Stimulated activated CD4-positive, alpha-beta T cell treated with anti-CD3 and anti-CD28 coated beads, Interleukin-4, amount 100 ng/mL, for 48 hours (primary cell): ENCODE data around the gene RAB4B.
"Not testable (repeated sequence)": the region's sequence is repeated elsewhere in the genome, so short reads cannot be mapped to it uniquely, and the experiment has no call there.

Experiments
- DNase-seq, 2 donors: peaks; one replicate each; pipeline ENCODE4 v3.0.0-alpha.2; 2020; ENCODE audit warnings: low read depth in 2 of 2

Gene RAB4B

DNA sequence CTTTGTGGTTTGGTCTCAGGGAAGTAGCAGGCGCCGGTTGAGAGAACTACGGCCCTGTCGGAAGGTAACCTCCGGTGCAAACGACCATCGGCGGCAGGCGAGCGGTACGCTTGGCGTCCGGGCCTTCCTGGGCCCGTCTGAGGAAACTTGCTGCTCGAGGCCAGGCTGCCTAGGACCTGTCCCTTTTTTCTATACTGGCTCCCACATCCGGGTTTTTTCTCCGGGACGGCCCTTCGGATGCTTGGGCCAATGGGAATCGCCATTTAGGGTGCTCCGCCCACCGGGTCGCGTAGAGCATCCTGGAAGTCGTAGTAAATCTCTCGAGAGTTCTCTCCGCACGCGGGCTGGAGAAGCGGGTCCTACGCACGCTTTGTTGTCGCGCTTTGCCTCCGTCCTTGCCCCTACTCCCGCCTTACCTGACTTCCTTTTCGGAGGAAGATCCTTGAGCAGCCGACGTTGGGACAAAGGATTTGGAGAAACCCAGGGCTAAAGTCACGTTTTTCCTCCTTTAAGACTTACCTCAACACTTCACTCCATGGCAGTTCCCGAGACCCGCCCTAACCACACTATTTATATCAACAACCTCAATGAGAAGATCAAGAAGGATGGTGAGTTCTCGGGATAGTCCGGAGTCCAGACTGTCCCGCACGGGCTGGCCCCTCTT, 27.0 kb upstream of the RAB4B start, which contains the start of gene SNRPA:
TSS of gene SNRPA (plus strand) at position 330 of the 664 bp plus-strand sequence. CDS start at position 536, 206 bp downstream.
- DNase-seq: peak; percentile 90 to 97

DNA sequence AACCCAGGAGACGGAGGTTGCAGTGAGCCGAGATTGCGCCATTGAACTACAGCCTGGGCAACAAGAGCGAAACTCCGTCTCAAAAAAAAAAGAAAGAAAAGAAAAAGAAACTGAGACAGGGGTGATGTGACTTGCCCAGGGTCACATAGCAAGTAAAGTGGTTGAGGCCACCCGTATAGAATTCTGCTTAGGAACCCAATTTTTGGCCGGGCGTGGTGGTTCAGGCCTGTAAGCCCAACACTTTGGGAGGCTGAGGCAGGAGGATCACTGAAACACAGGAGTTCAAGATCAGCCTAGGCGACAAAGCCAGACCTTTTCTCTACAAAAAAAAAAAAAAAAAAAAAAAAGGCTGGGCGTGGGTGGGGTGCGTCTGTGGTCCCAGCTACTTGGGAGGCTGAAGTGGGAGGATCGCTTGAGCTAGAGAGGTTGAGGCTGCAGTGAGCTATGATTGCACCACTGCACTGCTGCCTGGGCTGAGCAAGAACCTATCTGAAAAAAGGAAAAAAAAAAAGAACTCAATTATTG, 25.7 kb upstream of the RAB4B start:
- no peak for DNase-seq

DNA sequence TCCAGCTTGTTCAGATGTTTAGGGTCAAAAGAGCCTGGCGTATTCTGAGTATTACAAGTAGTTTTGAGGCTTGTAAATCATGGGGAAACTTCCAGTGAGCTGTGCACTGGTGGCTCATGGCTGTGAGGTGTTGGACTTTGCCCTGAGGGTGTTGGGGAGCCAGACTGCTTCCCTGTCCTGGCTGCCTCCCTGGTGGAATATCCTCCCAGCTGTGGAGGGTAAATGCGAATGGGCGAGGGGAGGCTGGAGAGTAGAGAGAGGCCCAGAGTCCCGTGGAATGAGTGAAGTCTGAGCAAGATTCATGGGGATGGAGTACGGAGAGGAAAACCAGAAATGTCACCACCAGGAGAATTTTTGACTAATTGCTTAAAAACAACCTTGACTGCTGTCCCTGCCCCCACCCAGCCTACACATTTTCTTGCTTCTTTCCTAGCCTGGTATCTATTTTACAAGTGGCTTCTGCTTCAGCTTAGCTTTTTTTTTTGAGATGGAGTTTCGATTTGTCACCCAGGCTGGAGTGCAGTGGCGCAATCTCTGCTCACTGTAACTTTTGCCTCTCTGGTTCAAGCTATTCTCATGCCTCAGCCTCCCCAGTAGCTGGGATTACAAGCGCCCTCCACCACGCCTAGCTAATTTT, 23.3 kb upstream of the RAB4B start:
- DNase-seq: peak; percentile 45 to 72

DNA sequence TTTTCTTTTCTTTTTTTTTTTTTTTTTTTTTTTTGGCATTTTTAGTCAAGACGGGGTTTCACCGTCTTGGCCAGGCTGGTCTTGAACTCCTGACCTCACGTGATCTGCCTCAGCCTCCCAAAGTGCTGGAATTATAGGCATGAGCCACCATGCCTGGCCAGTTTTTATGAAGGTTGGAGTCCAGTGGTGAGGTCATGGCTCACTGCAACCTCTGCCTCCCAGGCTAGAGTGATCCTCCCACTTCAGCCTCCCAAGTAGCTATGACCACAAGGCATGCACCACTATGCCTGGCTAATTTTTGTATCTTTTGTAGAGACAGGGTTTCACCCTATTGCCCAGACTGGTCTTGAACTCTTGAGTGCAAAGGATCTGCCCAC, 22.8 kb upstream of the RAB4B start:
- DNase-seq: no peak

DNA sequence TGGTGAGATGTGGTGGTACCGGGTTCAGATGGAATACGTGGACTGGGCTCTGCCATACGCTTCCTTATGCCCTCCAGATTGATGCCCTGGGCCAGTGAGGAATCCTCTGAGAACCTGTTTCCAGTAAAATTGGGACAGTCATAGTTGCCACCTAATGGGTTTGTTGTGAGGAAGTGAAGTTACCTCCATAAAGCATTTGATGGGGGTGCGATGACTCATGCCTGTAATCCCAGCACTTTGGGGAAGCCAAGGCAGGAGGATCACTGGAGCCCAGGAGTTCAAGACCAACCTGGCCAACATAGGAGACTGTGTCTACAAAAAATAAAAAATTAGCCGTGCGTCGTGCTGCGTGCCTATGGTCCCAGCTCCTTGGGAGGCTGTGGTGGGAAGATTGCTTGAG, 22.3 kb upstream of the RAB4B start:
- DNase-seq: no peak

DNA sequence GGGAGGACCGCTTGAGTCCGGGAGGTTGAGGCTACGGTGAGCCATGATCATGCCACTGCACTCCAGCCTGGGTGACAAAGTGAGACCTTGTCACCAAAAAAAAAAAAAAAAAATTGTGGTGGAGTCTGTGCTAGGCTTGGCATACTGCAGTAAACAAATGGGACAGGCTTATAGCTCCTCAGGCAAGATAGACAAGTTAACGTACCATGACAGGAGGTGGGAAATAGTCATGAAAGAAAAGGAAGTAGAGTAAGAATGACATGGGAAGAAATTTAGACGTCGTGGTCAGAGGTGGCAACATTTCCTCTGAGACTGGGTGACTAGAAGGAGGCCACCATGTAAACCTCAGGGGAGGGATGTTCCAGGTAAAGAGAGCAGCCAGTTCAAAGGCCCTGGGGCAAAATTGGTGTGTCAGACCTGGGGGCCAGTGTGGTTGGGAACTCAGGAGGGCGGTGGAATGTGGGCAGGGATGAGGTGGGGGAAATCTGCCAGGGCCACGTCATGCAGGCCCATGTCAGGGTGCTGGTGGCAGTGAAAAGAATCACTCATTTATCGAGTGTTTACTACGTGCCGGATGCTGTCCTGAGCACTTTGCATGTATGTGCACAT, 21.4 kb upstream of the RAB4B start:
- peak in 1 of 2 donors; percentile 44 for DNase-seq

DNA sequence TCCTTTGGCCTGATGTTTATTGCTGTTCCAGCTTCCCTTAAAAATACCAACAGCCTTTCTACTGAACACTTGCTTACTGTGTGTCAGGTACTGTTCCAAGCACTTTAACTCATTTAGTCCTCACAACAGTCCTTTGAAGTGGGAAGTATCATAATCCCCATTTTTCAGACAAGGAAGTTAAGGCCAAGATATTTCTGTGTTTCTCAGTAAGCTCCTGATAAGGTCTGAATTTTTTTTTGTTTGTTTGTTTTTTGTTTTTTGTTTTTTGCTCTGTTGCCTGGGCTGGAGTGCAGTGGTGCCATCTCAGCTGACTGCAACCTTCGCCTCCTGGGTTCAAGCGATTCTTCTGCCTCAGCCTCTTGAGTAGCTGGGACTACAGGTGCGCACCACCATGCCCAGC, 19.6 kb upstream of the RAB4B start:
- DNase-seq: no peak

DNA sequence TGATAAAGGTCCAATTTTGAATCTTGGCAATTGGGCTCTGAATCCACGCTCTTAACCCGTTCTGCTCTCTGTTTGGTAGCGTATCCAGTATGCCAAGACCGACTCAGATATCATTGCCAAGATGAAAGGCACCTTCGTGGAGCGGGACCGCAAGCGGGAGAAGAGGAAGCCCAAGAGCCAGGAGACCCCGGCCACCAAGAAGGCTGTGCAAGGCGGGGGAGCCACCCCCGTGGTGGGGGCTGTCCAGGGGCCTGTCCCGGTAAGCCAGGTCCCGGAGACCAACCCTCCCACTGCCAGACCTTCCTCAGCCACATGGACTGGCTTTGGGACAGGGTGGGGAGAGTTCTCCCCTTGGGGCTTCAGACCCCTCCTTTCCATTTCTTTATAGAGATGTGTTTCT, 18.7 kb upstream of the RAB4B start:
- no peak for DNase-seq

DNA sequence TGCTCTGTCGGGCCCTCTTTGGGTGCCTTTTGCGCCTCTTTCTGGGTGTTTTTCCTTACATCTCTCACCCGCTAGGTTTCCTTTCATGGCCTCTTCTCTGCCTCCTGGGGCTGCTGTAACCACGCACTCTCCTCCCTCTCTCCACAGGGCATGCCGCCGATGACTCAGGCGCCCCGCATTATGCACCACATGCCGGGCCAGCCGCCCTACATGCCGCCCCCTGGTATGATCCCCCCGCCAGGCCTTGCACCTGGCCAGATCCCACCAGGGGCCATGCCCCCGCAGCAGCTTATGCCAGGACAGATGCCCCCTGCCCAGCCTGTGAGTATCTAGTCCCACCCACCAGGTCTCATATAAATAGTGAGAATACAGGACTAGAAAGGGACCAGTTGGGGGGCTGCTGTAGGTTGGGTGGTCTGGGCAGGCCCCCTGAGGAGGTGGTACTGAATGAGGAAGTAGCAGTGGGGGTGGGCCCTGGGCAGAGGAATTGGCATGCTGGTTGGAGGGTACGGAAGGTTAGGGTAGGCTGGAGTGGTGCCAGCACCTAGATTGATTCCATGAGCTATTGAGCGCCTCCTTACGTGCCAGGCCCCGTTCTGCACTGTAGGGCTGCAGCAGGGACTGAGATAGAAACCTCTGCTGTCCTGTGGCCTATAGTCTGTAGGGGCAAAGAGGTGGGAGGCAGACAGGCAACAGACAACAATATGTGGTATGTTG, 15.1 kb upstream of the RAB4B start:
- DNase-seq: no peak

DNA sequence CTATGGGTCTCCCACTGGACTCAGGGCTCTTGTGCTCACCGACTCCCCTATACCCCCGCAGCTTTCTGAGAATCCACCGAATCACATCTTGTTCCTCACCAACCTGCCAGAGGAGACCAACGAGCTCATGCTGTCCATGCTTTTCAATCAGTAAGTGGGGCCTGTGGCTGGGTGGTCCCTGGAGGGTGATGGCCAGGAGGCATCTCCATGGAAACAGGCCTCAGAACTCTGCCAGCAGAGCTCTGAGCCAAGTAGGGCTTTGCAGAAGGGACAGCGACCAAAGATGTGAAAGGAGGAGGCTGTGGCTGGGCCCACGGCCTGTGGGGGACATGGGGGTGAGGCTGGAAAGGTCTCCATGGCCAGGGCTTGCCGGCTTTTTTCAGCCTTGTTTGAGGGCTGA, 14.5 kb upstream of the RAB4B start:
- DNase-seq: no peak

DNA sequence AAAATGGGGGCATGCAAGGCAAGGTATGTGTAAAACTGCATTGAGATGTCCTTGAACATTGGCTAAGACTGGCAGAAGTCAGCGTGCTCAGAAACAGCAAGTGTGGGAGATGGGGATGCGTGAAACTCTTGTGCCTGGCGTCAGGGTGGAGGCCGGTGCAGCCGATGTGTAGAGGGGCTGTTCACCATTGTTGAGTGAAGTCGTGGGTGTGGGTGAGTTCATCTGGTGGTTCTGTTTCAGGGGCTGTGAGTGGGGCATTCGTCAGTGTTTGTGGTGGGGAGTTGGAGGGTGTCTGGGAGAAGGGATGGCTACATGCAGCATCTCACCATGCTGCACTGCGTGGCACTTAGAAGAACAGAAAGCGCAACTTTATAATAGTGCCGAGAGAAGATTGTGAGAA, 14.1 kb upstream of the RAB4B start:
- no peak for DNase-seq

DNA sequence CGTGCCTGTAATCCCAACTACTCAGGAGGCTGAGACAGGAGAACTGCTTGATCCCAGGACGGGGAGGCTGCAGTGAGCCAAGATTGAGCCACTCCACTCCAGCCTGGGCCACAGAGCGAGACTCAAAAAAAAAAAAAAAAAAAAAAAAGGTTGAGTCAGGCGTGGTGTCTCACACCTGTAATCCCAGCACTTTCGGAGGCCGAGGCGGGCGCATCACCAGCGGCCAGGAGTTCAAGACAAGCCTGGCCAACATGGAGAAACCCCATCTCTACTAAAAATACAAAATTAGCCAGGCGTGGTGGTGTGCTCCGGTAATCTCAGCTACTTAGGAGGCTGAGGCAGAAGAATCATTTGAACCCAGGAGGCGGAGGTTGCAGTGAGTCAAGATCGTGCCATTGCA, 11.7 kb upstream of the RAB4B start:
- not testable (repeated sequence) for DNase-seq

DNA sequence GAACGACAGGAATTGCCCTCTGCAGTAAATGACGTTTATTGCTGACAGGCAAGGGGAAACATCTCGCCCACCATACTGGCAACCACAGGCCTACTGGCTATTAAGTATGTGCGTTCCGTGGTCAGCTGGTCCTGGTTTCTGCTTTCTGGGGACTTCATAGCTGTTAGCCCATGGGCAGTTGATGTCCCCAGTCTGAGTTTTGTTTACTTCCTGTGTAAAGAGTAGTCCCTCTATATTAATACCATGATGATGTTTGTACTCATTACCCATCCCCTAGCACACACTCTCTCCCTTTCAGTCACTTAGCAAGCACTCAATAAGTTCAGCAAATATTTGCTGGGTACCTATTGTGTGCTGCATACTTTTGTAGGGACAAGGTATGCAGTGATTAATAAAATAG, 9.2 kb upstream of the RAB4B start:
- DNase-seq: no peak

DNA sequence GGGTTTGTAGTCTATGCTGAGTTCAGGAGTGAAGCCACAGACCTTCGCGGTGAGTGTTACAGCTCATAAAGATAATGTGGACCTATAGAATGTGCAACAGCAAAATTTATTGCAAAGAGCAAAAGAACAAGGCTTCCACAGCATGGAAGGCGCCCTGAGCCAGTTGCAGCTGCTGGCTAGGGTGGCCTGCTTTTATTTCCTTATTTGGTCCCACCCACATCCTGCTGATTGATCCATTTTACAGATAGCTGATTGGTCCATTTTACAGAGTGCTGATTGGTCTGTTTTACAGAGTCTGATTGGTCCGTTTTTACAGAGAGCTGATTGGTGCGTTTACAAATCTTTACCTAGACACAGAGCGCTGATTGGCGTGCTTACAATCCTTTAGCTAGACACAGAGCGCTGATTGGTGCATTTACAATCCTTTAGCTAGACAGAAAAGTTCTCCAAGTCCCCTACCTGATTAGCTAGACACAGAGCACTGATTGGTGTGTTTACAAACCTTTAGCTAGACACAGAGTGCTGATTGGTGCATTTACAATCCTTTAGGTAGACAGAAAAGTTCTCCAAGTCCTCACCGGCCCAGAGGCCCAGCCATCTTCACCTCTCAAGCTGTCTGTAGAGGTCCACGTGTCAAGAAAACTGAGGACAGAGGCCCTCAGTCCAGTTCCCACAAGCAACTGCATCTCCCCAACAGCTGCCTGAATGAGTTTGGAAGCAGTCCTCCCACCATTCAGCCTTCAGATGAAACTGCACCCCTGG, 6.8 kb upstream of the RAB4B start:
- not testable (repeated sequence) for DNase-seq

DNA sequence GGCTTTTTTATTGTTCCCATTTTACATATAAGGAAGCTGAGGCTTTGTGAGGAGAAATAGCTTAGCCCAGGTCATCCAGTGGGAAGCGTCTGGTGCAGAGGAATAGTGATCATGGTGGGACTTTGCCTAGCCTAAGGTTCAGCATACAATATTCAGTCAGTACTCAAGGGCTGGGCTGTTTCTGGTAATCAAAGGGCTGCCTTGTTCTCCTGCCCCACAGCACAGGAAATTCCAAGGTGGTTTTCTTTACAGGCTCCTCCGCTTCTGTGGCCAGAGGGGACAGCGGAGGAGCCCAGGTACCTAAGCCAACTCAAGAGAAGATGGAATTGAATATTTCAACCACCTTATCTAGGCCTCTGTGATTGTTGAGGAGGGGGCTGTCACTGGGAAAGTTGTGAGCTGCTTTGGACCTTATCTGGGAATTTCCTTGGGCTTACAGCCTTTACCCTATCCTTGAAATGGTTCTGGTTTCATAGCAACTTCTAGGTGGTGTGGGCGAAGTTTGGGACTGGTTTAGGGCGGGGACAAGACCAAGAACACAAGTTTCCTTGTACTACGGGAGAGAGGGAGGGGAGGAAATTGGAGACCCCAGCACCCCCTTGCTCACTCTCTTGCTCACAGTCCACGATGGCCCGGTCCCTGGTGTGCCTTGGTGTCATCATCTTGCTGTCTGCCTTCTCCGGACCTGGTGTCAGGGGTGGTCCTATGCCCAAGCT, 3.0 kb upstream of the RAB4B start, which contains the start of gene MIA:
TSS of gene MIA (plus strand) at position 606 of the 716 bp plus-strand sequence. CDS start at position 628, 22 bp downstream.
- DNase-seq: no peak

DNA sequence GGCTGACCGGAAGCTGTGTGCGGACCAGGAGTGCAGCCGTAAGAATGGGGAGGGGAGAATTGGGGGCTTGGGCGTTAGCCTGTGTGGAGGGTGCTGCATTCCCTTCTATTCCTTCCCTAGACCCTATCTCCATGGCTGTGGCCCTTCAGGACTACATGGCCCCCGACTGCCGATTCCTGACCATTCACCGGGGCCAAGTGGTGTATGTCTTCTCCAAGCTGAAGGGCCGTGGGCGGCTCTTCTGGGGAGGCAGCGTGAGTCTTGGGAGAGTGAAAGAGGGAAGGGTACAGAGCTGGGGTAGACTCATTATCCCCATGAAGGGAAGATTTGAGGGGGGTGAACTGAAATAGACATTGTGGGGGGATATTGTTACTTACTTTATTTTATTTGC, 2.4 kb upstream of the RAB4B start:
- DNase-seq: no peak

DNA sequence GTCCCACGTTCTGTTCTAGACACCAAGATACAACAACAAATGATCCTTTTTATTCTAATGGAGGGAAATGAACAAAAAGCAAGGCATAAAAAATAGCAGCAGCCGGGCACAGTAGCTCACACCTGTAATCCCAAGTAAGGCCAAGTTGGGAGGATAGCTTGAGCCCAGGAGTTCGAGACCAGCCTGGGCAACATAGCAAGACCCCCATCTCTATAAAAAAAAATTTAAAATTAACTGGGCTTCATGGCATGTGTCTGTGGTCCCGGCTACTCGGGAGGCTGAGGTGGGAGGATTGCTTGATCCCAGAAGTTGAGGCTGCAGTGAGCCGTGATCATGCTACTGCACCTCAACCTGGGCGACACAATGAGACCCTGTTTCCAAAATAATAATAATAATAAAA, 1.7 kb upstream of the RAB4B start:
- DNase-seq: no peak

DNA sequence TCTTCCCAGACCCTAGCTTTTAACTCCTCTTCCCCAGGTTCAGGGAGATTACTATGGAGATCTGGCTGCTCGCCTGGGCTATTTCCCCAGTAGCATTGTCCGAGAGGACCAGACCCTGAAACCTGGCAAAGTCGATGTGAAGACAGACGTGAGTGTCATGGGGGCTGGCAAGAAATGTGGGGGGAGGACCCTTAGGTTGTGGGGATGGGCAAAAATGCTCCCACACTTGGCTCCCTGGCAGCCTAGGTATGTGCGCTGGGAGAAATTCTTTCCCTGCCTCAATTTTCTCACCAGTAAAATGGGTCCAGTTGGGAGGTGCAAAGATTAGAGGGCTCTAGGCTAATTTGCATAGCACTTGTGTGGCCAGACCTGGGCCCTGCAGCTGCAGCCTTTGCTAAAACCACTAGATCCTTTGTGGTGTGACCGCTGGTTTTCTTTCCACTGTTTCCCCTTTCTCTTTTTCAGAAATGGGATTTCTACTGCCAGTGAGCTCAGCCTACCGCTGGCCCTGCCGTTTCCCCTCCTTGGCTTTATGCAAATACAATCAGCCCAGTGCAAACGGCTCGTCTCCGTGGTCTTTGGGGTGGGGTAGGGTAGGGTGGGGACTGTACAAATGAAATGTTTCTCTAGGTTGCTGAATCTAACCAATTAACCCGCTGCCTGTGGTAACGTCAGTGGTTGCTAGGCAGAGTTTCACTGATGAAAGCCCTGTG, 959 bp upstream of the RAB4B start:
- peak; percentile 81 to 83 for DNase-seq

DNA sequence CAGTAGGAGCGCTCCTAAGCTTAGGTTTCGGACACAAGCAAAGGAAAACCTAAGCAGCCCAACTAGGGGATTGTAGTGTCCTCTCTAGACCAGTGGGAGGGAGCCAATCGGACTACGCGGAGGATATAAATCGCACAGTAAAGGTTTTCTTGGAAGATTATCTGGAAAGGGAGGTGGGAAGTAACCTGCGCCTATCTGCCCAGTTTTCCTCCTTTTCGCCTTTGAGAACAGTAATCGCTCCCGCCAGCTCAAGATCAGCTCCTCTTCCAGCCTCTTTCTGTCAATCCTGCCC, 456 bp upstream of the RAB4B start:
- no peak for DNase-seq

DNA sequence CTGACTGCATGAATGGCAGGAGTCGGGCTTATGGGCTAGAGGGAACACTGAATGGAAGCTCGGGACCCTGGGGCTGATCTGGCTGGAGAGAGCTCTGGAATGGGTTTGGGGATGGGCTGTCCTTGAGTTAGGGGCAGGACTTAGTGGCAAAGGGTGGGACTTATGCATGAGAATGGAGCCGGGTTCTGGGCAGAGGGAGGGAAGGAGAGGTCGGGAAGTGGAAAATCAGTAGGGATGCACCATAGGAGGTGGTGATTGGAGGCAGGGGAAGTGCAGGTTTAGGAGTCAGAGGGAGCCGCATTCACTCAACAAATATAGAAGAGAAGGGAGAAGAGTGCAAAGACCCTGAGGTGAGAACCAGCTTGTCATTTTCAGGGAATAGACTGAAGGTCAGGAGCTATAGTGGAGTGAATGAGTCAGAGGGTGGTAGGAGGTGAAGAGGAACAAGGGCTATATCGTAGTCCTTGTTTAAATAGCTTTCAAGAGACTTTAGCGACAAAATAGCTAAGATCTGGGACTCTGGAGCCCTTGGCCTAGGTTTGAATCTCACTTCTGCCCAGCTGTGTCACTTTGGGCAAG, 748 bp downstream of the RAB4B start:
- no peak for DNase-seq
